T-helper 17 cell (primary cell): ENCODE data around the gene TMEM50A. TPM values are rescaled to one million over a fixed set of nuclear protein-coding genes. Genes with fewer than 3 reads are reported as not detected.
"Not testable (repeated sequence)": the region's sequence is repeated elsewhere in the genome, so short reads cannot be mapped to it uniquely, and the experiment has no call there.

ENCODE experiments used
- ATAC-seq: fragments of 150-1000 bp; cut with Tn5 transposase; 2 replicates; pipeline ENCODE4 v1.10.0; 2021; ENCODE audit warnings: mild to moderate bottlenecking, moderate library complexity
- DNase-seq, 3 donors: peaks; one replicate each; pipeline versions ENCODE4 v3.0.0 to v3.0.0-alpha.2; 2020 to 2021
- H3K9me3 ChIP-seq: one replicate; pipeline ENCODE4 v1.7.0; 2013; ENCODE audit warnings: low read length, mild to moderate bottlenecking; ENCODE audit not compliant: control insufficient read depth, poor library complexity, severe bottlenecking
- H3K27ac Mint-ChIP-seq: one replicate; pipeline ENCODE4 v1.8.0; 2022; ENCODE audit warnings: mild to moderate bottlenecking, moderate library complexity, mixed read lengths
- H3K27me3 Mint-ChIP-seq: one replicate; pipeline ENCODE4 v1.8.0; 2022; ENCODE audit warnings: mixed read lengths
- H3K36me3 Mint-ChIP-seq: one replicate; pipeline ENCODE4 v1.8.0; 2022; ENCODE audit warnings: low read depth, mixed read lengths
- H3K4me1 Mint-ChIP-seq: one replicate; pipeline ENCODE4 v1.8.0; 2022; ENCODE audit warnings: mild to moderate bottlenecking, mixed read lengths
- H3K4me3 Mint-ChIP-seq: one replicate; pipeline ENCODE4 v1.8.0; 2022; ENCODE audit warnings: mild to moderate bottlenecking, moderate library complexity, mixed read lengths
- total RNA-seq, 4 donors: library from RNA in 2 of 4; stranded (reverse) in 2 of 4; gene quantifications; one replicate each; pipeline ENCODE4 v1.2.3 and lab custom pipeline; 2022 to 2026

The TMEM50A gene
- total RNA-seq, 2 donors from 2014 or later, result 99.8 to 144 TPM

DNA sequence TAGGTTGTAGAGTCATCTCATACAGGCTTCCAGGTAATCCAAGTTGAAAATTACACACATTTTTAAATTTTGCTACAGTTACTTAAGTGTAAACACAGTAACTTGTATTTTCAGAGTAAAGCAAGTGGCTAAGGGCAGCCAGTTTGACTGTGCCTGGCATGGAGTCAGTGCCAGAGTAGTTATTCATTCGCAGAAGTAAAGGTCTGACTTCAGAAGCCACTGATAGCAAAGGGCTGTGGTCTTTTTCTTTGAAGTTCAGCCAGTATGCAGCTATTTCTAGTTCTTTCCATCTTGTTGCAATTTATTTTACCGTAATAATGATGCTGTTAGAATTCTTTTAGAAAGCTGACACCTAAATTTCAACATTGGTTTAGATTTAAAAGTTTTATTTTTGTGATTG is 9.4 kb downstream of the TMEM50A start:
- H3K36me3 Mint-ChIP-seq, result peaks cover 5% of the 10 kb centered on the region
- ATAC-seq, result no peak
- DNase-seq, result no peak
- H3K4me3 Mint-ChIP-seq, result no peak overlapping the region
- H3K4me1 Mint-ChIP-seq, result peaks cover 22% of the 10 kb centered on the region
- peak overlapping the region; percentile 27 for H3K27ac Mint-ChIP-seq
- no peaks in the 10 kb centered on the region for H3K27me3 Mint-ChIP-seq
- no peaks in the 10 kb centered on the region for H3K9me3 ChIP-seq

DNA sequence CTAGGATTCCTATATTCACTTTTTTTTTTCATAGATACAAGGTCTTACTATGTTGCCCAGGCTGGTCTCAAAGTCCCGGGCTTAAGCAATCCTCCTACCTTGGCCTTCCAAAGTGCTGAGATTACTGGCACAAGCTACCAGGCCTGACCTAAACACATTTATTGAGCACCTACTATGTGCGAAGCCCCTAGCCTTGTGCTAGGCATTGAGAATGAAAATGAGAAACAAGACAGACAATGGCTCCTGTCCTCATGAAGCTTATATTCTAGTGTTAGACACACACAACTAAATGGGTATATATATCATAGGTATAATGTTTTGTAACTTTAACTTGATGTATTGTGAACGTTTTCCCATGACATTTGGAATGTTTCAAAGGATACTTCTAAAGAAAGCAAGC is 11.5 kb downstream of the TMEM50A start:
- H3K27me3 Mint-ChIP-seq, result no peaks in the 10 kb centered on the region
- no peak overlapping the region for H3K4me3 Mint-ChIP-seq
- H3K36me3 Mint-ChIP-seq, result peaks cover 3% of the 10 kb centered on the region
- ATAC-seq (no peak), DNase-seq (no peak)
- H3K4me1 Mint-ChIP-seq, result peaks cover 10% of the 10 kb centered on the region
- H3K27ac Mint-ChIP-seq, result no peak overlapping the region
- H3K9me3 ChIP-seq, result no peaks in the 10 kb centered on the region

DNA sequence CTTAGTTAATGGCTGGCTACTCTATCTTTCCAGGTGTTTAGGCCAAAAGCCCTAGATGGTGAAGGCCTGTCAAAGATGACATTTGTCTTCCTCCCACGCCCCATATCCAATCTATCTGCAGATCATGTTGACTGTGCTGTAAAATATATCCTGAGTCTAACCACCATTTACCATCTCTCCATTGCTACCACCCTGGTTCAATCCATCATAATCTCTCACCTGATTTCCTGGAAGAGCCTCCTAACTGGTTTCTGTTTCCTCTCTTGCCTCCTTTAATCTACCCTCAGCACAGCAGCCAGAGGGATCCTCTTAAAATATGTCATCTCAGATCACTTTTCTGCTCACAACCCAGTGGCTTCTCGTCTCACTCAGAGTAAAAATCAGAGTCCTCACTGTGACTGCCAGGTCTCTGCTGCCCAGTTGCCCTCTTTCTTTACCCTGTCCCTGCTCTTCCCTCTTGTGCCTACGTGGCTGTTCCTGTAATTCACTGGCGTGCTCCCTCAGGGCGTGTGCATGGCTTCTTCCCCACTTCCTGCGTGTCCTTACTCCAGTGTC is 17.8 kb downstream of the TMEM50A start:
- H3K9me3 ChIP-seq, result no peaks in the 10 kb centered on the region
- ATAC-seq (peak; percentile 8), DNase-seq (no peak)
- H3K4me3 Mint-ChIP-seq, result peak overlapping the region; percentile 56
- H3K27ac Mint-ChIP-seq, result peak overlapping the region; percentile 92
- H3K27me3 Mint-ChIP-seq, result no peaks in the 10 kb centered on the region
- H3K4me1 Mint-ChIP-seq, result peaks cover 20% of the 10 kb centered on the region
- H3K36me3 Mint-ChIP-seq, result peaks cover 9% of the 10 kb centered on the region

DNA sequence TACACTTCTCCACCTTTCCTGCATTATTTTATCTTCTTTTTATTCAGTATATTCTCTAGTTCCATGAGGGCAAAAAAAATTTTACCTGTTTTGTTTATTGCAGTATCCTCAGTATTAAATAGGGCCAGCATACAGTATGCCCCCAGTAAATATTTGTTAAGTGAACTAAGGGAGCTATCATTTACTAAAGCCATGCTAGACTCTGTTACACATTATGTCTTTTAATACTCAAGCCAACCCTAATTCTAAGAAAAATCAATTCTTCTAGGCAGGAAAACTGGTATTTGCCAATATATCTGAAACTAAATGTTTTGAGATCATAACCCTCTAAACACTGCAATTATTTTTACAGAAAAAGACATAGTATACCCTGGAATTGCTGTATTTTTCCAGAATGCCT is 18.3 kb downstream of the TMEM50A start:
- H3K27me3 Mint-ChIP-seq, result no peaks in the 10 kb centered on the region
- H3K36me3 Mint-ChIP-seq, result peaks cover 10% of the 10 kb centered on the region
- peak overlapping the region; percentile 92 for H3K27ac Mint-ChIP-seq
- H3K4me1 Mint-ChIP-seq, result peaks cover 20% of the 10 kb centered on the region
- ATAC-seq, result no peak
- H3K4me3 Mint-ChIP-seq, result peak overlapping the region; percentile 56
- DNase-seq, result no peak
- no peaks in the 10 kb centered on the region for H3K9me3 ChIP-seq

DNA sequence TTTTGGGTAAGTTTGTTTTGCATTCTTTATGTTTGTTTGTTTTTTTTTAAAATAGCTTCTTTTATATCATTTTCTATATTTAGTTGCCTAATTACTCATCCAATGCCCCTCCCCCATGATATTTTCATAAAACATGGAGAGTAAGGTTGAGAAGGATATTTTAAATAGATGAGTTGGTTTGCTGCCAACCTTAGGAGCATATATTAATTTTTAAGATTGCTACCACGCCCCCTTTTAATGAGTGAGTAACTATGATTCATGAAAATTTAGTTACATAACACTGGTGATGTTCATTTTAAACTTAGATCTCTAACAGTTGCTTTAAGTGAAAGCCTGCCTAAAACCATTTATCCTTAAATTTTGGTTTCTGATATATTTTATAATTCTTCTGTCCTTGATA is 18.7 kb downstream of the TMEM50A start:
- Mint-ChIP-seq H3K4me1 (peaks cover 24% of the 10 kb centered on the region), H3K27me3 (no peaks in the 10 kb centered on the region), H3K36me3 (peaks cover 13% of the 10 kb centered on the region), H3K27ac (peak overlapping the region; percentile 92), H3K4me3 (peak overlapping the region; percentile 72)
- DNase-seq (no peak), ATAC-seq (peak; percentile 27)
- no peaks in the 10 kb centered on the region for H3K9me3 ChIP-seq

DNA sequence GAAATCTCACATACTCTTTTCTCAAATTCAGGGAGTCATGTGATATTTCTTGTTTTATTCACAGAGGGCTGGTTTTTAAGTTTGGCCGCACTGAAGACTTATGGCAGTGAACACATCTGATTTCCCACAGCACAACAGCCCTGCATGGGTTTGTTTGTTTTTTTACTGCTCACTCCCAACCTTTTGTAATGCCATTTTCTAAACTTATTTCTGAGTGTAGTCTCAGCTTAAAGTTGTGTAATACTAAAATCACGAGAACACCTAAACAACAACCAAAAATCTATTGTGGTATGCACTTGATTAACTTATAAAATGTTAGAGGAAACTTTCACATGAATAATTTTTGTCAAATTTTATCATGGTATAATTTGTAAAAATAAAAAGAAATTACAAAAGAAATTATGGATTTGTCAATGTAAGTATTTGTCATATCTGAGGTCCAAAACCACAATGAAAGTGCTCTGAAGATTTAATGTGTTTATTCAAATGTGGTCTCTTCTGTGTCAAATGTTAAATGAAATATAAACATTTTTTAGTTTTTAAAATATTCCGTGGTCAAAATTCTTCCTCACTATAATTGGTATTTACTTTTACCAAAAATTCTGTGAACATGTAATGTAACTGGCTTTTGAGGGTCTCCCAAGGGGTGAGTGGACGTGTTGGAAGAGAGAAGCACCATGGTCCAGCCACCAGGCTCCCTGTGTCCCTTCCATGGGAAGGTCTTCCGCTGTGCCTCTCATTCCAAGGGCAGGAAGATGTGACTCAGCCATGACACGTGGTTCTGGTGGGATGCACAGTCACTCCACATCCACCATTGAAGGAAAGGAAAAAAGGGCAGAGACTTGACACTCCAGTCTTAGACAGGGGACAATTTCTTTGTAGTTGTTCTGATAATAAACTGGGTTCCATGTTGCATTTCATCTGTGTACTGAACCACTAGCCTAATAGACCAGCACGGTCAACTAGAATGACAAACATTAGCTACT is 22.8 kb downstream of the TMEM50A start:
- peak overlapping the region; percentile 67 for H3K27ac Mint-ChIP-seq
- no peak for DNase-seq
- peaks cover 21% of the 10 kb centered on the region for H3K4me1 Mint-ChIP-seq
- H3K4me3 Mint-ChIP-seq, result no peak overlapping the region
- H3K9me3 ChIP-seq, result no peaks in the 10 kb centered on the region
- H3K27me3 Mint-ChIP-seq, result no peaks in the 10 kb centered on the region
- no peak for ATAC-seq
- H3K36me3 Mint-ChIP-seq, result peaks cover 11% of the 10 kb centered on the region

DNA sequence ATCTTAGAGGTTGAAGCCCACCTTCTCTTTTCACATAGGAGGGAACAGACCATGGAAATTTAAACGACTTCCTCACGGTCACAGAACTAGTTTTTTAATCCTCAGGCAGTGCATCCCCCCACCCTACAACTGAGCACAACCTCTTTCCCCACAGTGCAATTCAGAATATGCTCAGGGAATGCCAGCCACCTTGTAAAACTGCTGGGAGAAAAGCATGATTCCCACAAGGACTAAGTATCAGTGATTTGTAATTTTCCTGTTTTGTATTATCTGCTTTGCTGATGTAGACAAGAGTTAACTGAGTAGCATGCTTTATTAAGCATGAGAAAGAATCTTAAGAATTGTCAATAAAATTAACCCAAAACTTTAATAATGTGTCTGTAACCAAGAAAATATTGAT is 23.8 kb downstream of the TMEM50A start:
- ATAC-seq, result no peak
- peaks cover 6% of the 10 kb centered on the region for H3K36me3 Mint-ChIP-seq
- H3K4me3 Mint-ChIP-seq, result no peak overlapping the region

DNA sequence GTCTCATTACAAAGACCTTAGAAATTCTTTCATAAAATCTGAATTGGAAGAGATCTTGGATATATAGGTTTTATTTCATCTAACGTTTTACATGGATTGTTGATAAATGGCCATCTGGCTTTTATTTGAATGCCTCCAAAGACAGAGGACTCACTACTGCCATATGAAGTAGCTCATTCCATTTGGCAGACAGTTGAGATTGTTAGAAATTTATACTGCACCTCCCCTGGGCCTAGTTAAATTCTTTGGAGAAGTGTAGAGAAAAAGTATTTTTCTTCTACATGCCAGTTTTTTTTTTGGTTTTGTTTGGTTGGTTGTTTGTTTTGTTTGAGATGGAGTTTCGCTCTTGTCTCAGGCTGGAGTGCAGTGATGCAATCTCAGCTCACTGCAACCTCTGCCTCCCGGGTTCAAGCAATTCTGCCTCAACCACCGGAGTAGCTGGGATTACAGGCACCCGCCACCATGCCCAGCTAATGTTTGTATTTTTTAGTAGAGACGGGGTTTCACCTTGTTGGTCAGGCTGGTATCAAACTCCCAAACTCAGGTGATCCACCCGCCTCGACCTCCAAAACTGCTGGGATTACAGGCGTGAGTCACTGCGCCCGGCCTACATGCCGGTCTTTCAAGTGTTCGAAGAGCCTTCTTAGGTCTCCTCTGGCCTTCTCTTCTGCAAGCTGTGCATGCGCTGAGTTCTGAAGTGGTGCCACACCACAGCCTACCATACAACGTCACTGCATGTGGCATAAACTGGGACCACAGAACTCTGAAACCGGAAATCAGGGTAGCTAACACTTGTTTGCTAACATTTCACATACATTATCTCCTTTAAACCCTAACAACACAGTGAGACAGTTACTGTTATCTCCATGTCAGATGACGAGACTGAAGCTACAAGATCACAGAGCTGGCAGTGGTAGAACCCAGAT is 24.8 kb downstream of the TMEM50A start:
- not testable (repeated sequence) for H3K9me3 ChIP-seq, H3K4me3 Mint-ChIP-seq, DNase-seq, H3K4me1 Mint-ChIP-seq, H3K36me3 Mint-ChIP-seq, H3K27me3 Mint-ChIP-seq
- peak; percentile 96 for ATAC-seq
- H3K27ac Mint-ChIP-seq, result peak overlapping the region; percentile 67

More for the DNA sequence above, 23.8 kb downstream of the TMEM50A start:
- peaks cover 15% of the 10 kb centered on the region for H3K4me1 Mint-ChIP-seq
- no peaks in the 10 kb centered on the region for H3K9me3 ChIP-seq
- H3K27ac Mint-ChIP-seq, result peak overlapping the region; percentile 67
- no peaks in the 10 kb centered on the region for H3K27me3 Mint-ChIP-seq
- no peak for DNase-seq

DNA sequence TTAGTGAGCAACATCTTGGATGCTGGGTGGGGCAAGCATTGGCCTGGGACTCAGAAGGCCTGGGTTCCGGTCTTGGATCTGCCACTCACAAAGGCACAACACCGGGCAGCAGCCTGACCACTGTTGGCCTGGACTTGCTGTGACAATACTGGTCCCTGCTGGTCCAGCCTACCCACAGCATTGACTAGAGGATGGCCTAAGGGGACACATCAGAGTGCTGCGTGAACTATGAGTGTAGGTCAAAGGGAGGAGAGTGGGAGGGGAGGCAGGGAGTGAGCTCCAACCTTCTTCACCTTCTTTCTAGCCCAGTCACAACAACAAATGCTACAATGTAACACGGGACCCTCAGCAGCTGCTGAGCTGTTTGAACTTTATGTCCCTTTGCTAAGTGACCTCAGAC is 31.1 kb downstream of the TMEM50A start:
- H3K27me3 Mint-ChIP-seq, result no peaks in the 10 kb centered on the region
- H3K27ac Mint-ChIP-seq, result no peak overlapping the region
- no peaks in the 10 kb centered on the region for H3K4me1 Mint-ChIP-seq
- no peak overlapping the region for H3K4me3 Mint-ChIP-seq
- no peaks in the 10 kb centered on the region for H3K36me3 Mint-ChIP-seq
- no peaks in the 10 kb centered on the region for H3K9me3 ChIP-seq
- no peak for ATAC-seq
- no peak for DNase-seq

DNA sequence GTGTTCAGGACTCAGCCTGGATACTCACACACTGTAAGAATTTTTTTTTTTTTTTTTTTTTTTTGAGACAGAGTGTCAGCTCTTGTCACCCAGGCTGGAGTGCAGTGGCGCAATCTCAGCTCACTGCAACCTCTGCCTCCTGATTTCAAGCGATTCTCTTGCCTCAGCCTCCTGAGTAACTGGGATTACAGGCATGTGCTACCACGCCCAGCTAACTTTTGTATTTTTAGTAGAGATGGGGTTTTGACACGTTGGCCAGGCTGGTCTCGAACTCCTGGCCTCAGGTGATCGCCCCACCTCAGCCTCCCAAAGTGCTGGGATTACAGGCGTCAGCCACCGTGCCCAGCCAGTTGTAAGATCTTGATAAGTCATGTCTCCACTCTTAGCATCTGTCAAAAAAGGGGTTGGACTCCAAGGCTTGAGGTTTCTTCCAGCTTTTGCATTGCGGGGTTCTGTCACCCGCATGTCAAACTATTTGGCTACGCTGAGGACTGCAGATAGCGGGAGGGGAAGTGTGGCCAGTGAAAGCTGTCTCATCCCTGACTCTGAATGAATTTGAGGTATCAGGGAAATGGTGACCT is 31.6 kb downstream of the TMEM50A start:
- H3K9me3 ChIP-seq, H3K27ac Mint-ChIP-seq, DNase-seq, H3K4me1 Mint-ChIP-seq, H3K27me3 Mint-ChIP-seq, H3K4me3 Mint-ChIP-seq, H3K36me3 Mint-ChIP-seq, ATAC-seq: not testable (repeated sequence)

DNA sequence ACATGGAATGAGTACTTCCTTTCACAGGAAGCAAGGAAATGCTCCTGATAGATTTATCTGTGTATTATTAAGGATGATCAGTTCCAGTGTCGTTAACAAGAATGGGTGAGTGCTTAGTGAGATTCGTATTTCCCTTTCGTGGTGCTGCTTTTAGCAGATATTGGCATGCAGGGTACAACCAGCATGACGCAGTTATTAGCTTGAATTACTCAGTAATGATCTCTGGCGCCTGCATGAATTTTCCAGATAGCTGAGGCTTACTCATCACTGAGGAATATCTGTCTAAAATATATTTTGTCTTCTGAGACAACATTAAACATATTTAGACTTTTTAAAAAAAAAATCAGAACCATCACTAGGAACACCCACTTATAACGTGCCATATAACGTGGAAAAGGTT is 33.6 kb downstream of the TMEM50A start:
- DNase-seq, H3K4me1 Mint-ChIP-seq, H3K27me3 Mint-ChIP-seq, ATAC-seq, H3K27ac Mint-ChIP-seq, H3K9me3 ChIP-seq, H3K4me3 Mint-ChIP-seq, H3K36me3 Mint-ChIP-seq: not testable (repeated sequence)

DNA sequence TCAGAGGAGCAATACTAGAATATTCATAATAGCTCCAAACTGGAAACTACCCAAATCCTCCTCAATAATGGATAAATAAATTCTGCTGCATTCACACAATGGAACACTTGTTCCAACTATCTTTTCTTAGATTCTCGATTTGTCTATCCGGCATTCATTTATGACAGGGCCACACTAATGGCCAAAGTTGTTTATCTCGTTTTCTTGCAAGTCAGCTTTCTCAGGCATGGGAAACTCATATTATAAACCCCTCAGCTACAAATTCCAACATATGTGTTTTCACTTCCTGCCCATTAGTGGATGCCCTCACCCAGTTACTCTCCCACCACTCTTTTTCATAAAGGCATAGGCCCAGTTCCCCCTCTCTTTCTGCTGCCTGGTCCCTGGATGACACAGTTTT is 40.2 kb downstream of the TMEM50A start:
- not testable (repeated sequence) for H3K27ac Mint-ChIP-seq

DNA sequence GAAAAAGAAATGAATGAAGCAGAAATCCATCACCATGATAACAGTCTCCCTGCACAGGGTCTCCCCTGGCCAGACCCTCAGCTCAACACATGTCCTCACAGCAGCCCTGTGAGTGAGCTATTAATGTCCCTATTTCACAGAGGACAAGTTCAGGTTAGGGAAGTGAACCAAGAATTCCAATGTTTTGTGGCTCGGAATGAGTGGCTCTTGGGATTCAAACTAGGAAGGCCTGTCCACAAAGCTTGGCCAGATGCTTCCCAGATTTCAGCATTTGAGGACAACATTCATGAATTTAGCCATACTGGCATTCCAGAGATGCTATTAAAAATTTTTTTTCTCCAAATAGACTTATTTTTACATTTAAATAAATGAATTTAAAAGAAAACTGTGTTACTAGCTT is 44.4 kb downstream of the TMEM50A start:
- not testable (repeated sequence) for H3K4me3 Mint-ChIP-seq, ATAC-seq, H3K9me3 ChIP-seq, H3K36me3 Mint-ChIP-seq, DNase-seq, H3K4me1 Mint-ChIP-seq, H3K27me3 Mint-ChIP-seq, H3K27ac Mint-ChIP-seq

More for the DNA sequence above, 40.2 kb downstream of the TMEM50A start:
- DNase-seq, H3K36me3 Mint-ChIP-seq, H3K9me3 ChIP-seq, H3K4me3 Mint-ChIP-seq, H3K27me3 Mint-ChIP-seq, ATAC-seq, H3K4me1 Mint-ChIP-seq: not testable (repeated sequence)
